RPMI8226 (cell line): ENCODE data around the gene ISCA2.
A peak's percentile ranks its signal among the peaks of the same experiment; 100 is the strongest.

Source experiments
- DNase-seq: peaks from one replicate; pipeline ENCODE4 v3.0.0-alpha.2; 2015

The ISCA2 gene

GRCh38 chr14:74486164-74486563 lies 7.4 kb upstream of the ISCA2 start:
- DNase-seq: no peak

- DNase-seq: peak; percentile 71
Measured at GRCh38 chr14:74488786-74489397, 4.7 kb upstream of the ISCA2 start.

GRCh38 chr14:74490486-74490885 lies 3.1 kb upstream of the ISCA2 start:
- DNase-seq: no peak

- DNase-seq: peak; percentile 60
Measured at GRCh38 chr14:74491956-74492775, 1.4 kb upstream of the ISCA2 start.

- peak; percentile 8 for DNase-seq
Measured at GRCh38 chr14:74492776-74493342, 706 bp upstream of the ISCA2 start, which contains the start of gene NPC2. TSS of gene NPC2 (minus strand) at chr14:74493305. CDS start at chr14:74493274, 31 bp downstream.

- DNase-seq: no peak
Measured at GRCh38 chr14:74495356-74495755, 1.8 kb downstream of the ISCA2 start.

GRCh38 chr14:74500417-74501134 lies 7.0 kb downstream of the ISCA2 start:
- no peak for DNase-seq

- peak; percentile 39 for DNase-seq
Measured at GRCh38 chr14:74501135-74501614, 7.6 kb downstream of the ISCA2 start.

GRCh38 chr14:74501691-74502090 lies 8.1 kb downstream of the ISCA2 start:
- DNase-seq: no peak

- DNase-seq: peak; percentile 62
Measured at GRCh38 chr14:74502236-74503019, 8.9 kb downstream of the ISCA2 start.

- no peak for DNase-seq
Measured at GRCh38 chr14:74503291-74503937, 9.8 kb downstream of the ISCA2 start.

- DNase-seq: no peak
Measured at GRCh38 chr14:74503938-74504335, 10.4 kb downstream of the ISCA2 start.

GRCh38 chr14:74504412-74504811 lies 10.8 kb downstream of the ISCA2 start:
- no peak for DNase-seq

- DNase-seq: no peak
Measured at GRCh38 chr14:74504874-74505720, 11.5 kb downstream of the ISCA2 start.

GRCh38 chr14:74505831-74506230 lies 12.3 kb downstream of the ISCA2 start:
- DNase-seq: no peak

- DNase-seq: peak; percentile 25
Measured at GRCh38 chr14:74506411-74506851, 12.9 kb downstream of the ISCA2 start.

- DNase-seq: no peak
Measured at GRCh38 chr14:74507085-74507484, 13.5 kb downstream of the ISCA2 start.

GRCh38 chr14:74507840-74508239 lies 14.3 kb downstream of the ISCA2 start:
- DNase-seq: no peak

- peak; percentile 51 for DNase-seq
Measured at GRCh38 chr14:74508292-74508731, 14.7 kb downstream of the ISCA2 start.

GRCh38 chr14:74508844-74509428 lies 15.4 kb downstream of the ISCA2 start:
- DNase-seq: no peak
